ENCODE results near the gene NRG3. TPM values are rescaled to one million over a fixed set of nuclear protein-coding genes. Genes with fewer than 3 reads are reported as not detected.

The NRG3 gene
- total RNA-seq, 1 experiment from 2014 or later = not detected

DNA sequence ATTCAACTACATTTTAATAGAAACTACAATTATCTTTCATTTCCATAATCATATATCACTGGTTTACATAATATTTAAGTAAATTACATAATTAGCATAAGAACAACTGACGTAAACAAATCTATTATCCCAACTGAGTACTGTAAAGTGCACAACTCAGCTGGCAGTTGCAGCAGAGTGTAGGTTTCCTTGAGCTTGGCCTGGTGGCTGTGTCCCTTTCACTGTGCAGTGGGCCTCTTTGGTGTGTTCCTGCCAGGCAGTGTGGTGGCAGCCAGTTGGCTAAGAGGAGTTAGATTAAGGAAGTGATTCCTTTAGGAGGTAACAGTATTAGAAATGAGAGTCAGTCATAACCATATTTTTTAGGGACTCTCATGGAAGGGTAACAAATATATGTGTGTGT lies 7.0 kb downstream of the NRG3 start:
- POLR2A ChIA-PET = no interaction called here
- TF ChIP-seq ELF1 (IDR thresholded peaks at IDR 0.05; ENCODE audit: borderline replicate concordance, low read depth) = no peak
- TF ChIP-seq CBX3 (IDR thresholded peaks at IDR 0.05; ENCODE audit: low read depth) = no peak
- no peak for TF ChIP-seq EZH2 (IDR thresholded peaks at IDR 0.05)
- TF ChIP-seq, protein P1, sequence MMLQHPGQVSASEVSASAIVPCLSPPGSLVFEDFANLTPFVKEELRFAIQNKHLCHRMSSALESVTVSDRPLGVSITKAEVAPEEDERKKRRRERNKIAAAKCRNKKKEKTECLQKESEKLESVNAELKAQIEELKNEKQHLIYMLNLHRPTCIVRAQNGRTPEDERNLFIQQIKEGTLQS (IDR thresholded peaks at IDR 0.05) = no peak
- TF ChIP-seq ZNF274 (IDR thresholded peaks at IDR 0.05; ENCODE audit: low read depth, low read length) = no peak
- TF ChIP-seq, protein P2, sequence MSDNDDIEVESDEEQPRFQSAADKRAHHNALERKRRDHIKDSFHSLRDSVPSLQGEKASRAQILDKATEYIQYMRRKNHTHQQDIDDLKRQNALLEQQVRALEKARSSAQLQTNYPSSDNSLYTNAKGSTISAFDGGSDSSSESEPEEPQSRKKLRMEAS (IDR thresholded peaks at IDR 0.05) = no peak
- no peak for TF ChIP-seq POLR2AphosphoS5 (IDR thresholded peaks at IDR 0.05; ENCODE audit: low read depth, low read length)
- TF ChIP-seq EZH2phosphoT487 (IDR thresholded peaks at IDR 0.05; ENCODE audit: borderline replicate concordance) = no peak
- TF ChIP-seq RAD21 (IDR thresholded peaks at IDR 0.05; ENCODE audit: low read depth) = no peak
- TF ChIP-seq, protein P3, sequence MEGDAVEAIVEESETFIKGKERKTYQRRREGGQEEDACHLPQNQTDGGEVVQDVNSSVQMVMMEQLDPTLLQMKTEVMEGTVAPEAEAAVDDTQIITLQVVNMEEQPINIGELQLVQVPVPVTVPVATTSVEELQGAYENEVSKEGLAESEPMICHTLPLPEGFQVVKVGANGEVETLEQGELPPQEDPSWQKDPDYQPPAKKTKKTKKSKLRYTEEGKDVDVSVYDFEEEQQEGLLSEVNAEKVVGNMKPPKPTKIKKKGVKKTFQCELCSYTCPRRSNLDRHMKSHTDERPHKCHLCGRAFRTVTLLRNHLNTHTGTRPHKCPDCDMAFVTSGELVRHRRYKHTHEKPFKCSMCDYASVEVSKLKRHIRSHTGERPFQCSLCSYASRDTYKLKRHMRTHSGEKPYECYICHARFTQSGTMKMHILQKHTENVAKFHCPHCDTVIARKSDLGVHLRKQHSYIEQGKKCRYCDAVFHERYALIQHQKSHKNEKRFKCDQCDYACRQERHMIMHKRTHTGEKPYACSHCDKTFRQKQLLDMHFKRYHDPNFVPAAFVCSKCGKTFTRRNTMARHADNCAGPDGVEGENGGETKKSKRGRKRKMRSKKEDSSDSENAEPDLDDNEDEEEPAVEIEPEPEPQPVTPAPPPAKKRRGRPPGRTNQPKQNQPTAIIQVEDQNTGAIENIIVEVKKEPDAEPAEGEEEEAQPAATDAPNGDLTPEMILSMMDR (IDR thresholded peaks at IDR 0.05 in 2 of 3, conservative IDR thresholded peaks at IDR 0.05 in 1 of 3; ENCODE audit: borderline replicate concordance in 1 of 3, insufficient read depth in 1 of 3, low read depth in 2 of 3, low read length in 2 of 3) = no peak
- TF ChIP-seq, protein P4, sequence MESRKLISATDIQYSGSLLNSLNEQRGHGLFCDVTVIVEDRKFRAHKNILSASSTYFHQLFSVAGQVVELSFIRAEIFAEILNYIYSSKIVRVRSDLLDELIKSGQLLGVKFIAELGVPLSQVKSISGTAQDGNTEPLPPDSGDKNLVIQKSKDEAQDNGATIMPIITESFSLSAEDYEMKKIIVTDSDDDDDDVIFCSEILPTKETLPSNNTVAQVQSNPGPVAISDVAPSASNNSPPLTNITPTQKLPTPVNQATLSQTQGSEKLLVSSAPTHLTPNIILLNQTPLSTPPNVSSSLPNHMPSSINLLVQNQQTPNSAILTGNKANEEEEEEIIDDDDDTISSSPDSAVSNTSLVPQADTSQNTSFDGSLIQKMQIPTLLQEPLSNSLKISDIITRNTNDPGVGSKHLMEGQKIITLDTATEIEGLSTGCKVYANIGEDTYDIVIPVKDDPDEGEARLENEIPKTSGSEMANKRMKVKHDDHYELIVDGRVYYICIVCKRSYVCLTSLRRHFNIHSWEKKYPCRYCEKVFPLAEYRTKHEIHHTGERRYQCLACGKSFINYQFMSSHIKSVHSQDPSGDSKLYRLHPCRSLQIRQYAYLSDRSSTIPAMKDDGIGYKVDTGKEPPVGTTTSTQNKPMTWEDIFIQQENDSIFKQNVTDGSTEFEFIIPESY (IDR thresholded peaks at IDR 0.05; ENCODE audit: extremely low read depth, insufficient replicate concordance, low read length) = no peak
- TF ChIP-seq, protein P5, sequence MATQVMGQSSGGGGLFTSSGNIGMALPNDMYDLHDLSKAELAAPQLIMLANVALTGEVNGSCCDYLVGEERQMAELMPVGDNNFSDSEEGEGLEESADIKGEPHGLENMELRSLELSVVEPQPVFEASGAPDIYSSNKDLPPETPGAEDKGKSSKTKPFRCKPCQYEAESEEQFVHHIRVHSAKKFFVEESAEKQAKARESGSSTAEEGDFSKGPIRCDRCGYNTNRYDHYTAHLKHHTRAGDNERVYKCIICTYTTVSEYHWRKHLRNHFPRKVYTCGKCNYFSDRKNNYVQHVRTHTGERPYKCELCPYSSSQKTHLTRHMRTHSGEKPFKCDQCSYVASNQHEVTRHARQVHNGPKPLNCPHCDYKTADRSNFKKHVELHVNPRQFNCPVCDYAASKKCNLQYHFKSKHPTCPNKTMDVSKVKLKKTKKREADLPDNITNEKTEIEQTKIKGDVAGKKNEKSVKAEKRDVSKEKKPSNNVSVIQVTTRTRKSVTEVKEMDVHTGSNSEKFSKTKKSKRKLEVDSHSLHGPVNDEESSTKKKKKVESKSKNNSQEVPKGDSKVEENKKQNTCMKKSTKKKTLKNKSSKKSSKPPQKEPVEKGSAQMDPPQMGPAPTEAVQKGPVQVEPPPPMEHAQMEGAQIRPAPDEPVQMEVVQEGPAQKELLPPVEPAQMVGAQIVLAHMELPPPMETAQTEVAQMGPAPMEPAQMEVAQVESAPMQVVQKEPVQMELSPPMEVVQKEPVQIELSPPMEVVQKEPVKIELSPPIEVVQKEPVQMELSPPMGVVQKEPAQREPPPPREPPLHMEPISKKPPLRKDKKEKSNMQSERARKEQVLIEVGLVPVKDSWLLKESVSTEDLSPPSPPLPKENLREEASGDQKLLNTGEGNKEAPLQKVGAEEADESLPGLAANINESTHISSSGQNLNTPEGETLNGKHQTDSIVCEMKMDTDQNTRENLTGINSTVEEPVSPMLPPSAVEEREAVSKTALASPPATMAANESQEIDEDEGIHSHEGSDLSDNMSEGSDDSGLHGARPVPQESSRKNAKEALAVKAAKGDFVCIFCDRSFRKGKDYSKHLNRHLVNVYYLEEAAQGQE (IDR thresholded peaks at IDR 0.05; ENCODE audit: low read depth) = no peak
- no peak for TF ChIP-seq CEBPB (IDR thresholded peaks at IDR 0.05; ENCODE audit: low read depth)
- TF ChIP-seq TCF7L2 (IDR thresholded peaks at IDR 0.05; ENCODE audit: borderline replicate concordance, extremely low read depth, insufficient read depth, insufficient read length) = no peak
- no peak for TF ChIP-seq JUND (IDR thresholded peaks at IDR 0.05)
- no peak for TF ChIP-seq SP1 (IDR thresholded peaks at IDR 0.05; ENCODE audit: low read depth)
- TF ChIP-seq FOSL1 (IDR thresholded peaks at IDR 0.05; ENCODE audit: low read depth) = no peak
- no peak for TF ChIP-seq YY1 (IDR thresholded peaks at IDR 0.05; ENCODE audit: extremely low read depth, insufficient replicate concordance, low read depth, low read length)
- TF ChIP-seq POLR2A (IDR thresholded peaks at IDR 0.05; ENCODE audit: borderline replicate concordance, extremely low read depth, insufficient read depth, insufficient read length) = no peak

More for the DNA sequence above, 7.0 kb downstream of the NRG3 start:
- H3K36me3 ChIP-seq (ENCODE audit: control insufficient read depth in 1 of 2, insufficient read depth in 2 of 2, low read length in 2 of 2) = no peaks in the 10 kb centered on the region
- H3K27me3 ChIP-seq (ENCODE audit: insufficient read depth, low read length) = no peaks in the 10 kb centered on the region
- no peak overlapping the region for H2AFZ ChIP-seq (ENCODE audit: low read depth, low read length, poor library complexity, severe bottlenecking)
- H3K4me1 ChIP-seq (ENCODE audit: control insufficient read depth in 1 of 2, insufficient read depth in 2 of 2, low read length in 2 of 2) = no peaks in the 10 kb centered on the region
- H3K9me2 ChIP-seq (ENCODE audit: insufficient read depth) = no peaks in the 10 kb centered on the region
- DNase-seq (ENCODE audit: low read depth, low spot score) (no peak), ATAC-seq (no peak)
- no peaks in the 10 kb centered on the region for H4K20me1 ChIP-seq (ENCODE audit: insufficient read depth)
- peaks cover 0 to 23% of the 10 kb centered on the region in 2 experiments; a peak in 2 of 4 replicates for H3K9me3 ChIP-seq (ENCODE audit: control insufficient read depth in 1 of 2, insufficient read depth in 1 of 2, low read depth in 1 of 2, low read length in 2 of 2)
- H3K79me2 ChIP-seq (ENCODE audit: insufficient read depth, low read length) = no peaks in the 10 kb centered on the region
- intact Hi-C loops (cut with micrococcal nuclease) = no loop called here
- H3K4me3 ChIP-seq (replicated peaks in 1 of 2; ENCODE audit: low read depth in 1 of 2, low read length in 2 of 2) = no peak overlapping the region
- no peak overlapping the region for H3K4me2 ChIP-seq (ENCODE audit: low read length)
- H3K27ac ChIP-seq (ENCODE audit: low read depth, low read length) = no peak overlapping the region
- BruUV-seq (replicated peaks) = no TSS peak
- H3K9ac ChIP-seq (ENCODE audit: low read length) = no peak overlapping the region
- ChIA-PET CTCF (no interaction called here), RAD21 (ENCODE audit: low non-redundant PET in 1 of 2, low total read pairs in 2 of 2, uncharacterized antibody in 2 of 2, unreplicated experiment in 2 of 2) (no interaction called here)
